PC-9 (cell line): Measurements from ENCODE around the gene SCARF2. TPM values are rescaled to one million over a fixed set of nuclear protein-coding genes. Genes with fewer than 3 reads are reported as not detected.

Experiments
- BruUV-seq: library from RNA; stranded (reverse); fragments of 400-500 nt; replicated peaks from 2 replicates; lab custom pipeline; 2021; lab: Mats Ljungman, UMichigan
- CTCF ChIA-PET: fragments of 300-600 bp; sonication (Branson Sonifier 250); formaldehyde crosslinking; loops from one replicate; lab custom pipeline; 2022; ENCODE audit warnings: antibody characterized with exemption; lab: Charles Lee
- POLR2A ChIA-PET: fragments of 300-600 bp; sonication (Branson Sonifier 250); formaldehyde crosslinking; loops from one replicate; lab custom pipeline; 2022; ENCODE audit warnings: antibody characterized with exemption; ENCODE audit not compliant: unreplicated experiment; lab: Charles Lee
- DNase-seq, 2 experiments: peaks; one replicate each; pipeline versions ENCODE4 v3.0.0 to v3.0.0-alpha.2; 2015 to 2022; ENCODE audit warnings: mixed read lengths in 1 of 2
- H2AFZ ChIP-seq: fragments of 200-600 bp; sonication (generic); 2 replicates; pipeline ENCODE4 v1.8.1; 2017; ENCODE audit warnings: antibody characterized with exemption
- H3F3A ChIP-seq: fragments of 200-600 bp; sonication (generic); 2 replicates; pipeline ENCODE4 v1.8.1; 2017; ENCODE audit warnings: antibody characterized with exemption, mild to moderate bottlenecking, low read depth; ENCODE audit not compliant: insufficient read depth
- H3K27ac ChIP-seq: fragments of 200-600 bp; sonication (generic); 2 replicates; pipeline ENCODE4 v1.6.1; 2016; ENCODE audit warnings: mixed run types
- H3K27me3 ChIP-seq: fragments of 200-600 bp; sonication (generic); 2 replicates; pipeline ENCODE4 v1.6.1; 2016; ENCODE audit warnings: low read depth, mixed run types; ENCODE audit not compliant: insufficient read depth
- H3K36me3 ChIP-seq: fragments of 200-600 bp; sonication (generic); 2 replicates; pipeline ENCODE4 v1.6.1; 2016; ENCODE audit warnings: low read depth, mixed run types
- H3K4me1 ChIP-seq: fragments of 200-600 bp; sonication (generic); replicated peaks from 2 replicates; pipeline ENCODE4 v1.6.1; 2016; ENCODE audit warnings: mixed run types; ENCODE audit not compliant: insufficient read depth
- H3K4me2 ChIP-seq: fragments of 200-600 bp; sonication (generic); 2 replicates; pipeline ENCODE4 v1.6.1; 2017; ENCODE audit warnings: mixed run types
- H3K4me3 ChIP-seq: fragments of 200-600 bp; sonication (generic); 2 replicates; pipeline ENCODE4 v1.6.1; 2016; ENCODE audit warnings: mixed run types
- H3K79me2 ChIP-seq: fragments of 200-600 bp; sonication (generic); 2 replicates; pipeline ENCODE4 v1.6.1; 2017; ENCODE audit warnings: low read depth, mixed run types
- H3K9me2 ChIP-seq: fragments of 200-600 bp; sonication (generic); 2 replicates; pipeline ENCODE4 v1.8.1; 2017; ENCODE audit warnings: mild to moderate bottlenecking; ENCODE audit not compliant: insufficient read depth
- H3K9me3 ChIP-seq: fragments of 200-600 bp; sonication (generic); 2 replicates; pipeline ENCODE4 v1.8.1; 2016; ENCODE audit warnings: low read depth; ENCODE audit not compliant: insufficient read depth
- H4K20me1 ChIP-seq: fragments of 200-600 bp; sonication (generic); 2 replicates; pipeline ENCODE4 v1.8.1; 2017; ENCODE audit not compliant: insufficient read depth
- EZH2 ChIP-seq: fragments of 200-600 bp; sonication (generic); IDR thresholded peaks from 2 replicates; pipeline ENCODE4 v1.8.0; 2017; ENCODE audit warnings: antibody characterized with exemption, low read depth
- intact Hi-C: fragments of 100-400 bp; cut with micrococcal nuclease; formaldehyde crosslinking; loops from one replicate; pipeline ENCODE4 v1.10.0; 2022; ENCODE audit not compliant: unreplicated experiment
- total RNA-seq: library from RNA; stranded (reverse); gene quantifications from 2 replicates; pipeline ENCODE4 v1.2.3, GENCODE V29; 2021
- TF ChIP-seq, protein P1 (sequence below): fragments of 200-600 bp; sonication (generic); conservative IDR thresholded peaks from 2 replicates; pipeline ENCODE4 v1.6.1; 2017; ENCODE audit warnings: mixed run types, antibody characterized with exemption, mild to moderate bottlenecking, moderate library complexity

Gene SCARF2
- total RNA-seq, 1 experiment from 2014 or later = 0.52 TPM

DNA sequence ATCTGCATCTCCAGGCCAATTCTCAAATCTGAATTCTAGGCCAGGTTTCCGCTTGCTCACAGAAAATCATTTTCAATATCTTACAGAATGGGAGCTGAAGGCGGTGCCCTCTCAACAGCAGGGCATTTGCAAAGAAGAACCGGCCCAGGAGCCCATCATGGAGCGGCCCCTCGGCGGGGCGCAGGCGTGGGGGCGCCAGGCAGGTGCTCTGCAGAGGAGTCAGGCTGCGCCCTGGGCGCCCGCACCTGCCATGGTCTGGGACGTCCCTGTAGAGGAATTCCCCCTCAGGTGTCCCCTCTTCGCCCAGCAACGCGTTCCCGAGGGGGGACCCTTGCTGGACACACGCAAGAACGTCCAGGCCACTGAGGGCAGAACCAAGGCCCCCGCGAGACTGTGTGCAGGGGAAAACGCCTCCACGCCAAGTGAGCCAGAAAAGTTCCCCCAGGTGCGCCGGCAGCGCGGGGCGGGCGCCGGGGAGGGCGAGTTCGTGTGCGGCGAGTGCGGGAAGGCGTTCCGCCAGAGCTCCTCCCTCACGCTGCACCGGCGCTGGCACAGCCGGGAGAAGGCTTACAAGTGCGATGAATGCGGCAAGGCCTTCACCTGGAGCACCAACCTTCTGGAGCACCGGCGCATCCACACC lies 32.2 kb downstream of the SCARF2 start:
- H3K4me3 ChIP-seq = no peak overlapping the region
- no peak for DNase-seq
- H3K27me3 ChIP-seq = no peaks in the 10 kb centered on the region
- no peaks in the 10 kb centered on the region for H3F3A ChIP-seq
- H3K36me3 ChIP-seq = no peaks in the 10 kb centered on the region
- no peak overlapping the region for H3K27ac ChIP-seq
- H3K4me1 ChIP-seq = no peaks in the 10 kb centered on the region
- TF ChIP-seq EZH2 = no peak
- TF ChIP-seq, protein P1, sequence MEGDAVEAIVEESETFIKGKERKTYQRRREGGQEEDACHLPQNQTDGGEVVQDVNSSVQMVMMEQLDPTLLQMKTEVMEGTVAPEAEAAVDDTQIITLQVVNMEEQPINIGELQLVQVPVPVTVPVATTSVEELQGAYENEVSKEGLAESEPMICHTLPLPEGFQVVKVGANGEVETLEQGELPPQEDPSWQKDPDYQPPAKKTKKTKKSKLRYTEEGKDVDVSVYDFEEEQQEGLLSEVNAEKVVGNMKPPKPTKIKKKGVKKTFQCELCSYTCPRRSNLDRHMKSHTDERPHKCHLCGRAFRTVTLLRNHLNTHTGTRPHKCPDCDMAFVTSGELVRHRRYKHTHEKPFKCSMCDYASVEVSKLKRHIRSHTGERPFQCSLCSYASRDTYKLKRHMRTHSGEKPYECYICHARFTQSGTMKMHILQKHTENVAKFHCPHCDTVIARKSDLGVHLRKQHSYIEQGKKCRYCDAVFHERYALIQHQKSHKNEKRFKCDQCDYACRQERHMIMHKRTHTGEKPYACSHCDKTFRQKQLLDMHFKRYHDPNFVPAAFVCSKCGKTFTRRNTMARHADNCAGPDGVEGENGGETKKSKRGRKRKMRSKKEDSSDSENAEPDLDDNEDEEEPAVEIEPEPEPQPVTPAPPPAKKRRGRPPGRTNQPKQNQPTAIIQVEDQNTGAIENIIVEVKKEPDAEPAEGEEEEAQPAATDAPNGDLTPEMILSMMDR = no peak
- no peaks in the 10 kb centered on the region for H3K9me3 ChIP-seq
- no TSS peak for BruUV-seq
- no peaks in the 10 kb centered on the region for H4K20me1 ChIP-seq
- no peaks in the 10 kb centered on the region for H3K79me2 ChIP-seq
- intact Hi-C loops = no loop called here
- H2AFZ ChIP-seq = no peak overlapping the region
- H3K4me2 ChIP-seq = no peak overlapping the region
- ChIA-PET CTCF (no interaction called here), POLR2A (no interaction called here)
- no peaks in the 10 kb centered on the region for H3K9me2 ChIP-seq

DNA sequence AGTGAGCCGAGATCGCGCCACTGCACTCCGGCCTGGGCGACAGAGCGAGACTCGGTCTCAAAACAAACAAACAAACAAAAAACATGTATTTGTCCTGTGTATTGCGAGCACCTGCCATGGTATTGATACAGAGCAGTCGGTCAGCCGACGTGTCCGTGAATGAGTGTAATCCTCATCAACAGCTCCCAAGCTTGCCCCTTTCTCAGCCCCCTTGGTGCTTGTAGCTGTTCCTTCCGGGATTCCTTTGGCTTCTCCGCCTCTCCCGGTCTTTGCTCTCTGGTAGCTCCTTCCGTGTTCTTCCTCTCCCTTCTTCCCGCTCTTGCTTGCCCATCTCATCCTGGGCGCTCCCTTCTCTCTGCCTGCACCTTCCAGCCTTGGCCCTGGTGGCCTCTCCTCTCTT lies 32.7 kb downstream of the SCARF2 start:
- DNase-seq = no peak
- TF ChIP-seq, protein P1 = no peak
- TF ChIP-seq EZH2 = no peak
- Histone ChIP-seq H3K4me3 (no peak overlapping the region), H3K4me2 (no peak overlapping the region), H2AFZ (no peak overlapping the region), H3K79me2 (no peaks in the 10 kb centered on the region), H3K9me2 (no peaks in the 10 kb centered on the region), H3K27me3 (no peaks in the 10 kb centered on the region), H3K36me3 (no peaks in the 10 kb centered on the region), H3K9me3 (no peaks in the 10 kb centered on the region), H3K4me1 (no peaks in the 10 kb centered on the region), H3K27ac (no peak overlapping the region), H4K20me1 (no peaks in the 10 kb centered on the region), H3F3A (no peaks in the 10 kb centered on the region)
- ChIA-PET POLR2A (no interaction called here), CTCF (no interaction called here)
- no TSS peak for BruUV-seq
- intact Hi-C loops = no loop called here

DNA sequence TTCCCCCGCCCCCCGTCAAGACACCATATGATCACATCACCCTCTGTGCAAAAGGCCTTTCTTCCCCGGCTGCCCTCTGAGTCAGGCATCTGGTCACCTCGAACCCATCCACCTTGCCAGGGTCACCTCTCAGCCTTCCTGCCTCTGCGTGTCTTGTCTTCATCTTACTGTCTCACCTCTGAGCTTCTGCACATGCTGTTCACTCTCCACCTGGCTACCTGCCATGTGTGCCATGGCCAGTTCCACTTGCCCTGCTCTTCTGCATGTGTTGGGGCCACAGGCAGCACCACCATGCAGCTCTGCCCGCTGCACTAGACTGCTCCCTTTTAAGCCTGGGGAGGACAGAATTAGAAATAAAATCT lies 33.9 kb downstream of the SCARF2 start:
- Histone ChIP-seq H3K79me2 (no peaks in the 10 kb centered on the region), H3K27me3 (no peaks in the 10 kb centered on the region), H3K9me2 (no peaks in the 10 kb centered on the region), H4K20me1 (no peaks in the 10 kb centered on the region), H3F3A (no peaks in the 10 kb centered on the region), H3K4me2 (no peak overlapping the region), H3K4me3 (no peak overlapping the region), H3K4me1 (no peaks in the 10 kb centered on the region), H3K9me3 (no peaks in the 10 kb centered on the region), H3K27ac (no peak overlapping the region), H2AFZ (no peak overlapping the region), H3K36me3 (no peaks in the 10 kb centered on the region)
- CTCF ChIA-PET = no interaction called here
- no TSS peak for BruUV-seq
- POLR2A ChIA-PET = interaction anchor here (0.6 kb wide), 1 partner anchor 114 kb away, joined by 40 read pairs; no protein-coding TSS in a partner anchor
- TF ChIP-seq, protein P1 = no peak
- no peak for TF ChIP-seq EZH2
- no peak for DNase-seq
- intact Hi-C loops = no loop called here
